Measurements from ENCODE around the gene PLEKHG4B. TPM values are rescaled to one million over a fixed set of nuclear protein-coding genes. Genes with fewer than 3 reads are reported as not detected.

The PLEKHG4B gene
- total RNA-seq, 1 experiment from 2014 or later = 0.02 TPM

DNA sequence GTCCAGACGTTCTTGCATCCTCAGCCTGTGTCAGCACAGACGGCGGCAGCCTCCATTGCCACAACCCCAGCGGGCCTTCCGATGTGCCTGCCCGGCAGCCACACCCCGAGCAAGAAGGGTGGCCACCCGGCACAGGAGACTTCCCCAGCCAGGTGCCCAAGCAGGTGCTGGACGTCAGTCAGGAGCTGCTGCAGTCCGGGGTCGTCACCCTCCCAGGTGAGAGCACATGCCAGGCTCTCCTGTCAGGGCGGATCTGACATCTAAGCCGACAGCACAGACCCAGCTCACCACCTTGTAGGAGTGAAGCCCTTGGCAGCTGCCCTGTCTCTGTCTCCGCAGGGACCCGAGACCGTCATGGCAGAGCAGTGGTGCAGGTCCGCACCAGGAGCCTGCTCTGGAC lies 51.1 kb downstream of the PLEKHG4B start (continued):
- no peak for TF ChIP-seq EZH2 (IDR thresholded peaks at IDR 0.05)
- no peak for TF ChIP-seq ZNF274 (IDR thresholded peaks at IDR 0.05; ENCODE audit: low read depth, low read length)
- no peak for TF ChIP-seq FOSL1 (IDR thresholded peaks at IDR 0.05; ENCODE audit: low read depth)

DNA sequence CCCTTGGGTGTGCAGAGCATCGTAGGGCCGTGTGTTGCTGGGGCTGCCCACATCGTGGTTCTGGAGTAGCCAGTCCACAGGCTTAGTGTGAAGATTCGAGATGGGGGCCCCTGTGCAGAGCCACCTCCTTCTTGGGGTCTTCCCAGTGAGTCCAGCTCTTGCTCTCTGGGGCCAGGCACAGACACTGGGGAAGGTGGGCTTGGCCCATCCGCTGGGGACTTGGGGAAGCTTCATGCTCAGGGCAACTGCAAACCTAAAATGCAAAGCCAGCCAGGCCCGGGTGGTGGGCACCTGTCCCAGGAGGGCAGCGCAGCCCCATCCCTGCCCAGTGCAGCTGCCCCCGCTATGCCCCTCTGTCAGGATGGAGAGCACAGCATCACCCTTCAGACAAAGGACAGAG lies 53.0 kb downstream of the PLEKHG4B start:
- CTCF ChIA-PET = no interaction called here
- Histone ChIP-seq H3K27me3 (ENCODE audit: insufficient read depth, low read length) (no peaks in the 10 kb centered on the region), H4K20me1 (ENCODE audit: insufficient read depth) (no peaks in the 10 kb centered on the region), H3K36me3 (ENCODE audit: control insufficient read depth in 1 of 2, insufficient read depth in 2 of 2, low read length in 2 of 2) (no peaks in the 10 kb centered on the region), H3K9ac (ENCODE audit: low read length) (no peak overlapping the region), H3K9me2 (ENCODE audit: insufficient read depth) (no peaks in the 10 kb centered on the region), H3K4me1 (ENCODE audit: control insufficient read depth in 1 of 2, insufficient read depth in 2 of 2, low read length in 2 of 2) (no peaks in the 10 kb centered on the region), H3K4me2 (ENCODE audit: low read length) (no peak overlapping the region), H2AFZ (ENCODE audit: low read depth, low read length, poor library complexity, severe bottlenecking) (no peak overlapping the region), H3K27ac (ENCODE audit: low read depth, low read length) (no peak overlapping the region), H3K9me3 (ENCODE audit: control insufficient read depth in 1 of 2, insufficient read depth in 1 of 2, low read depth in 1 of 2, low read length in 2 of 2) (peaks cover 4 to 9% of the 10 kb centered on the region in 2 experiments; a peak in 2 of 4 replicates), H3K79me2 (ENCODE audit: insufficient read depth, low read length) (no peaks in the 10 kb centered on the region), H3K4me3 (replicated peaks in 1 of 2; ENCODE audit: low read depth in 1 of 2, low read length in 2 of 2) (no peak overlapping the region)
- RAD21 ChIA-PET (ENCODE audit: low non-redundant PET in 1 of 2, low total read pairs in 2 of 2, uncharacterized antibody in 2 of 2, unreplicated experiment in 2 of 2) = no interaction called here
- BruUV-seq (replicated peaks) = no TSS peak
- intact Hi-C loops (cut with micrococcal nuclease) = no loop called here
- DNase-seq (ENCODE audit: low read depth, low spot score) (no peak), ATAC-seq (no peak)
- TF ChIP-seq RAD21 (IDR thresholded peaks at IDR 0.05; ENCODE audit: low read depth) (no peak), POLR2A (IDR thresholded peaks at IDR 0.05; ENCODE audit: borderline replicate concordance, extremely low read depth, insufficient read depth, insufficient read length) (no peak), SP1 (IDR thresholded peaks at IDR 0.05; ENCODE audit: low read depth) (no peak), JUND (IDR thresholded peaks at IDR 0.05) (no peak), SRF (IDR thresholded peaks at IDR 0.05; ENCODE audit: low read depth) (no peak), SIN3A (IDR thresholded peaks at IDR 0.05; ENCODE audit: low read depth) (no peak), ZNF274 (IDR thresholded peaks at IDR 0.05; ENCODE audit: low read depth, low read length) (no peak), EZH2 (IDR thresholded peaks at IDR 0.05) (no peak), POLR2AphosphoS5 (IDR thresholded peaks at IDR 0.05; ENCODE audit: low read depth, low read length) (no peak), CBX3 (IDR thresholded peaks at IDR 0.05; ENCODE audit: low read depth) (no peak), ZFX (IDR thresholded peaks at IDR 0.05) (no peak)
- TF ChIP-seq, protein P1, sequence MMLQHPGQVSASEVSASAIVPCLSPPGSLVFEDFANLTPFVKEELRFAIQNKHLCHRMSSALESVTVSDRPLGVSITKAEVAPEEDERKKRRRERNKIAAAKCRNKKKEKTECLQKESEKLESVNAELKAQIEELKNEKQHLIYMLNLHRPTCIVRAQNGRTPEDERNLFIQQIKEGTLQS (IDR thresholded peaks at IDR 0.05) = no peak
- TF ChIP-seq, protein P2, sequence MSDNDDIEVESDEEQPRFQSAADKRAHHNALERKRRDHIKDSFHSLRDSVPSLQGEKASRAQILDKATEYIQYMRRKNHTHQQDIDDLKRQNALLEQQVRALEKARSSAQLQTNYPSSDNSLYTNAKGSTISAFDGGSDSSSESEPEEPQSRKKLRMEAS (IDR thresholded peaks at IDR 0.05) = no peak
- POLR2A ChIA-PET = no interaction called here

Measured in HCT116 (cell line).